Activated naive CD4-positive, alpha-beta T cell treated with anti-CD3 and anti-CD28 coated beads, Interleukin-2, amount 50 U/mL, for 24 hours (primary cell): ENCODE results near the gene INS.
A peak's percentile ranks its signal among the peaks of the same experiment; 100 is the strongest.
"Not testable (repeated sequence)": the region's sequence is repeated elsewhere in the genome, so short reads cannot be mapped to it uniquely, and the experiment has no call there.

Experiments used
- H3K27ac Mint-ChIP-seq: one replicate; pipeline ENCODE4 v1.8.0; 2021; ENCODE audit warnings: mild to moderate bottlenecking, mixed read lengths
- H3K27me3 Mint-ChIP-seq: one replicate; pipeline ENCODE4 v1.8.0; 2021; ENCODE audit warnings: mixed read lengths
- H3K36me3 Mint-ChIP-seq: one replicate; pipeline ENCODE4 v1.8.0; 2021; ENCODE audit warnings: mixed read lengths
- H3K4me1 Mint-ChIP-seq: one replicate; pipeline ENCODE4 v1.8.0; 2021; ENCODE audit warnings: mixed read lengths
- H3K4me3 Mint-ChIP-seq: one replicate; pipeline ENCODE4 v1.8.0; 2021; ENCODE audit warnings: mild to moderate bottlenecking, mixed read lengths
- H3K9me3 Mint-ChIP-seq: one replicate; pipeline ENCODE4 v1.8.0; 2021; ENCODE audit warnings: mixed read lengths

The INS gene

GRCh38 chr11:2190657-2191471, 29.9 kb upstream of the INS start:
- H3K4me3 Mint-ChIP-seq = no peak overlapping the region
- H3K9me3 Mint-ChIP-seq = no peaks in the 10 kb centered on the region
- no peaks in the 10 kb centered on the region for H3K36me3 Mint-ChIP-seq
- H3K27me3 Mint-ChIP-seq = peaks cover 2% of the 10 kb centered on the region
- peak overlapping the region; percentile 64 for H3K27ac Mint-ChIP-seq
- no peaks in the 10 kb centered on the region for H3K4me1 Mint-ChIP-seq

- H3K27me3 Mint-ChIP-seq = peaks cover 2% of the 10 kb centered on the region
- no peaks in the 10 kb centered on the region for H3K4me1 Mint-ChIP-seq
- peak overlapping the region; percentile 64 for H3K27ac Mint-ChIP-seq
- H3K4me3 Mint-ChIP-seq = no peak overlapping the region
- no peaks in the 10 kb centered on the region for H3K36me3 Mint-ChIP-seq
- no peaks in the 10 kb centered on the region for H3K9me3 Mint-ChIP-seq
Observed at GRCh38 chr11:2189938-2190656, 29.1 kb upstream of the INS start.

GRCh38 chr11:2188745-2189144, 27.7 kb upstream of the INS start:
- H3K36me3 Mint-ChIP-seq = no peaks in the 10 kb centered on the region
- H3K27ac Mint-ChIP-seq = no peak overlapping the region
- H3K9me3 Mint-ChIP-seq = no peaks in the 10 kb centered on the region
- no peak overlapping the region for H3K4me3 Mint-ChIP-seq
- peaks cover 5% of the 10 kb centered on the region for H3K27me3 Mint-ChIP-seq
- no peaks in the 10 kb centered on the region for H3K4me1 Mint-ChIP-seq

- H3K27me3 Mint-ChIP-seq = peaks cover 5% of the 10 kb centered on the region
- H3K27ac Mint-ChIP-seq = no peak overlapping the region
- H3K4me1 Mint-ChIP-seq = no peaks in the 10 kb centered on the region
- H3K4me3 Mint-ChIP-seq = no peak overlapping the region
- no peaks in the 10 kb centered on the region for H3K9me3 Mint-ChIP-seq
- no peaks in the 10 kb centered on the region for H3K36me3 Mint-ChIP-seq
Observed at GRCh38 chr11:2187280-2187707, 26.3 kb upstream of the INS start.

GRCh38 chr11:2186669-2187279, 25.8 kb upstream of the INS start:
- peaks cover 5% of the 10 kb centered on the region for H3K27me3 Mint-ChIP-seq
- H3K4me3 Mint-ChIP-seq = no peak overlapping the region
- H3K9me3 Mint-ChIP-seq = no peaks in the 10 kb centered on the region
- no peak overlapping the region for H3K27ac Mint-ChIP-seq
- no peaks in the 10 kb centered on the region for H3K36me3 Mint-ChIP-seq
- H3K4me1 Mint-ChIP-seq = no peaks in the 10 kb centered on the region

GRCh38 chr11:2185324-2186085, 24.5 kb upstream of the INS start:
- Mint-ChIP-seq H3K9me3 (no peaks in the 10 kb centered on the region), H3K27me3 (peaks cover 4% of the 10 kb centered on the region), H3K4me1 (no peaks in the 10 kb centered on the region), H3K36me3 (no peaks in the 10 kb centered on the region), H3K4me3 (no peak overlapping the region), H3K27ac (no peak overlapping the region)

GRCh38 chr11:2182692-2183474, 21.9 kb upstream of the INS start:
- H3K27me3 Mint-ChIP-seq = peaks cover 3% of the 10 kb centered on the region
- no peaks in the 10 kb centered on the region for H3K36me3 Mint-ChIP-seq
- H3K4me1 Mint-ChIP-seq = no peaks in the 10 kb centered on the region
- H3K9me3 Mint-ChIP-seq = no peaks in the 10 kb centered on the region
- no peak overlapping the region for H3K27ac Mint-ChIP-seq
- H3K4me3 Mint-ChIP-seq = no peak overlapping the region

- Mint-ChIP-seq H3K27ac (no peak overlapping the region), H3K4me1 (no peaks in the 10 kb centered on the region), H3K9me3 (no peaks in the 10 kb centered on the region), H3K27me3 (peaks cover 3% of the 10 kb centered on the region), H3K36me3 (no peaks in the 10 kb centered on the region), H3K4me3 (no peak overlapping the region)
Observed at GRCh38 chr11:2182075-2182474, 21.1 kb upstream of the INS start.

- no peaks in the 10 kb centered on the region for H3K36me3 Mint-ChIP-seq
- no peak overlapping the region for H3K4me3 Mint-ChIP-seq
- no peak overlapping the region for H3K27ac Mint-ChIP-seq
Observed at GRCh38 chr11:2180789-2181370, 19.9 kb upstream of the INS start.

GRCh38 chr11:2180347-2180746, 19.3 kb upstream of the INS start:
- no peak overlapping the region for H3K27ac Mint-ChIP-seq
- H3K4me3 Mint-ChIP-seq = no peak overlapping the region
- H3K4me1 Mint-ChIP-seq = no peaks in the 10 kb centered on the region
- H3K27me3 Mint-ChIP-seq = peaks cover 3% of the 10 kb centered on the region
- H3K9me3 Mint-ChIP-seq = no peaks in the 10 kb centered on the region
- no peaks in the 10 kb centered on the region for H3K36me3 Mint-ChIP-seq

More at GRCh38 chr11:2180789-2181370, 19.9 kb upstream of the INS start:
- H3K4me1 Mint-ChIP-seq = no peaks in the 10 kb centered on the region
- no peaks in the 10 kb centered on the region for H3K9me3 Mint-ChIP-seq
- H3K27me3 Mint-ChIP-seq = peaks cover 3% of the 10 kb centered on the region

GRCh38 chr11:2179516-2179915, 18.5 kb upstream of the INS start:
- H3K4me1 Mint-ChIP-seq = no peaks in the 10 kb centered on the region
- H3K36me3 Mint-ChIP-seq = no peaks in the 10 kb centered on the region
- no peaks in the 10 kb centered on the region for H3K27me3 Mint-ChIP-seq
- no peaks in the 10 kb centered on the region for H3K9me3 Mint-ChIP-seq
- no peak overlapping the region for H3K27ac Mint-ChIP-seq
- H3K4me3 Mint-ChIP-seq = no peak overlapping the region

GRCh38 chr11:2178906-2179494, 18.0 kb upstream of the INS start:
- H3K4me1 Mint-ChIP-seq = no peaks in the 10 kb centered on the region
- no peaks in the 10 kb centered on the region for H3K36me3 Mint-ChIP-seq
- no peaks in the 10 kb centered on the region for H3K9me3 Mint-ChIP-seq
- H3K27me3 Mint-ChIP-seq = no peaks in the 10 kb centered on the region
- peak overlapping the region; percentile 23 for H3K27ac Mint-ChIP-seq
- H3K4me3 Mint-ChIP-seq = no peak overlapping the region

- H3K4me1 Mint-ChIP-seq, H3K9me3 Mint-ChIP-seq, H3K4me3 Mint-ChIP-seq, H3K36me3 Mint-ChIP-seq, H3K27me3 Mint-ChIP-seq, H3K27ac Mint-ChIP-seq: not testable (repeated sequence)
Observed at GRCh38 chr11:2178055-2178773, 17.2 kb upstream of the INS start.

GRCh38 chr11:2177076-2177475, 16.1 kb upstream of the INS start:
- Mint-ChIP-seq H3K9me3 (no peaks in the 10 kb centered on the region), H3K27me3 (no peaks in the 10 kb centered on the region), H3K4me3 (no peak overlapping the region), H3K27ac (no peak overlapping the region), H3K4me1 (no peaks in the 10 kb centered on the region), H3K36me3 (no peaks in the 10 kb centered on the region)
